Measurements from ENCODE around the gene TSPAN5.
A peak's percentile ranks its signal among the peaks of the same experiment; 100 is the strongest.
"Not testable (repeated sequence)": the region's sequence is repeated elsewhere in the genome, so short reads cannot be mapped to it uniquely, and the experiment has no call there.

TSPAN5 gene

GRCh38 chr4:98467627-98468072 lies 190.8 kb downstream of the TSPAN5 start:
- ATAC-seq: peak; percentile 98
- TF ChIP-seq PATZ1 (CRISPR knock-in tag; IDR thresholded peaks at IDR 0.05; ENCODE audit: borderline replicate concordance) (0 out of 2 replicates have a peak, but pooled peaks have one; percentile 15), ZFP30 (CRISPR knock-in tag; IDR thresholded peaks at IDR 0.05) (no peak), ZNF70 (CRISPR knock-in tag; IDR thresholded peaks at IDR 0.05) (peak; percentile 43; the same call in 1 of the 2 replicates), ZNF8 (CRISPR knock-in tag; IDR thresholded peaks at IDR 0.05) (no peak)

GRCh38 chr4:98466868-98467599 lies 191.4 kb downstream of the TSPAN5 start:
- TF ChIP-seq TCF4 (CRISPR knock-in tag; IDR thresholded peaks at IDR 0.05; ENCODE audit: borderline replicate concordance) (no peak), PPARA (CRISPR knock-in tag; IDR thresholded peaks at IDR 0.05; ENCODE audit: borderline replicate concordance) (no peak), ISL1 (CRISPR knock-in tag; IDR thresholded peaks at IDR 0.05) (no peak), RARB (CRISPR knock-in tag; IDR thresholded peaks at IDR 0.05) (no peak), SNAI2 (CRISPR knock-in tag; IDR thresholded peaks at IDR 0.05) (no peak), ESRRG (CRISPR knock-in tag; IDR thresholded peaks at IDR 0.05) (no peak), ZFP30 (CRISPR knock-in tag; IDR thresholded peaks at IDR 0.05) (no peak), OSR1 (CRISPR knock-in tag; IDR thresholded peaks at IDR 0.05) (no peak), CSDC2 (CRISPR knock-in tag; IDR thresholded peaks at IDR 0.05) (no peak)
- ATAC-seq: peak; percentile 41

GRCh38 chr4:98462487-98462886 lies 195.9 kb downstream of the TSPAN5 start:
- ATAC-seq: no peak
- TF ChIP-seq OSR1 (CRISPR knock-in tag; IDR thresholded peaks at IDR 0.05): no peak

GRCh38 chr4:98461121-98461865 lies 197.1 kb downstream of the TSPAN5 start:
- ATAC-seq: not testable (repeated sequence)

GRCh38 chr4:98457422-98457821 lies 201.0 kb downstream of the TSPAN5 start:
- not testable (repeated sequence) for ATAC-seq

- TF ChIP-seq ZNF565 (CRISPR knock-in tag; conservative IDR thresholded peaks at IDR 0.05; ENCODE audit: low read depth) (no peak), ZNF70 (CRISPR knock-in tag; IDR thresholded peaks at IDR 0.05) (no peak), TSHZ2 (CRISPR knock-in tag; IDR thresholded peaks at IDR 0.05) (no peak), ZNF8 (CRISPR knock-in tag; IDR thresholded peaks at IDR 0.05) (no peak), SNAI2 (CRISPR knock-in tag; IDR thresholded peaks at IDR 0.05) (no peak), GLIS3 (CRISPR knock-in tag; IDR thresholded peaks at IDR 0.05) (no peak), ZC3H10 (CRISPR knock-in tag; IDR thresholded peaks at IDR 0.05) (no peak), PPARA (CRISPR knock-in tag; IDR thresholded peaks at IDR 0.05; ENCODE audit: borderline replicate concordance) (no peak), ESRRG (CRISPR knock-in tag; IDR thresholded peaks at IDR 0.05) (no peak), TCF4 (CRISPR knock-in tag; IDR thresholded peaks at IDR 0.05; ENCODE audit: borderline replicate concordance) (no peak)
- ATAC-seq: no peak
Observed at GRCh38 chr4:98452091-98452490, 206.3 kb downstream of the TSPAN5 start.

- TF ChIP-seq OSR1 (CRISPR knock-in tag; IDR thresholded peaks at IDR 0.05) (no peak), GLIS3 (CRISPR knock-in tag; IDR thresholded peaks at IDR 0.05) (no peak), SNAI2 (CRISPR knock-in tag; IDR thresholded peaks at IDR 0.05) (no peak), BACH2 (CRISPR knock-in tag; IDR thresholded peaks at IDR 0.05; ENCODE audit: borderline replicate concordance) (no peak), ZFP30 (CRISPR knock-in tag; IDR thresholded peaks at IDR 0.05) (no peak), PPARA (CRISPR knock-in tag; IDR thresholded peaks at IDR 0.05; ENCODE audit: borderline replicate concordance) (no peak), ESRRG (CRISPR knock-in tag; IDR thresholded peaks at IDR 0.05) (no peak), RARB (CRISPR knock-in tag; IDR thresholded peaks at IDR 0.05) (no peak), ZNF565 (CRISPR knock-in tag; conservative IDR thresholded peaks at IDR 0.05; ENCODE audit: low read depth) (no peak), CSDC2 (CRISPR knock-in tag; IDR thresholded peaks at IDR 0.05) (no peak), ZNF8 (CRISPR knock-in tag; IDR thresholded peaks at IDR 0.05) (no peak)
- peak; percentile 45; the same call in 2 of the 3 replicates for ATAC-seq
Observed at GRCh38 chr4:98448908-98449307, 209.5 kb downstream of the TSPAN5 start.

Measured in SK-N-SH treated with all-trans-retinoic acid at 6 μM for 48 hours (cell line).